GM18870 (cell line): ENCODE results near the gene PRTN3.
"Not testable (repeated sequence)": the region's sequence is repeated elsewhere in the genome, so short reads cannot be mapped to it uniquely, and the experiment has no call there.

ENCODE experiments used
- ATAC-seq: cut with Tn5 transposase; IDR thresholded peaks from one replicate; pipeline ENCODE4 v1.9.1; 2021; ENCODE audit warnings: moderate library complexity; ENCODE audit not compliant: unreplicated experiment

The PRTN3 gene

GRCh38 chr19:843180-843835 lies 2.5 kb downstream of the PRTN3 start:
- ATAC-seq = no peak

GRCh38 chr19:843836-844545 lies 3.2 kb downstream of the PRTN3 start:
- ATAC-seq = no peak

GRCh38 chr19:844546-844971 lies 3.8 kb downstream of the PRTN3 start:
- no peak for ATAC-seq

GRCh38 chr19:845707-846521 lies 5.1 kb downstream of the PRTN3 start:
- ATAC-seq = no peak

- ATAC-seq = no peak
Observed at GRCh38 chr19:848386-848921, 7.7 kb downstream of the PRTN3 start.

GRCh38 chr19:849195-849594 lies 8.4 kb downstream of the PRTN3 start:
- ATAC-seq = not testable (repeated sequence)

- no peak for ATAC-seq
Observed at GRCh38 chr19:850221-850978, 9.6 kb downstream of the PRTN3 start.

GRCh38 chr19:850979-851335 lies 10.2 kb downstream of the PRTN3 start:
- no peak for ATAC-seq

- no peak for ATAC-seq
Observed at GRCh38 chr19:852136-853013, 11.6 kb downstream of the PRTN3 start, which contains the start of gene ELANE. Gene ELANE (plus strand): TSS chr19:852303. CDS start chr19:852329, 26 bp downstream.

GRCh38 chr19:853014-853585 lies 12.3 kb downstream of the PRTN3 start:
- no peak for ATAC-seq

- ATAC-seq = not testable (repeated sequence)
Observed at GRCh38 chr19:853614-854220, 12.9 kb downstream of the PRTN3 start.

GRCh38 chr19:854549-854948 lies 13.8 kb downstream of the PRTN3 start:
- no peak for ATAC-seq

GRCh38 chr19:855142-855541 lies 14.3 kb downstream of the PRTN3 start:
- ATAC-seq = no peak

- ATAC-seq = no peak
Observed at GRCh38 chr19:855566-856120, 14.8 kb downstream of the PRTN3 start.

GRCh38 chr19:858284-858683 lies 17.5 kb downstream of the PRTN3 start:
- no peak for ATAC-seq

- no peak for ATAC-seq
Observed at GRCh38 chr19:858868-859843, 18.4 kb downstream of the PRTN3 start, which contains the start of gene CFD. Gene CFD (plus strand): TSS chr19:859664. CDS start chr19:859690, 26 bp downstream.

GRCh38 chr19:861141-861755 lies 20.4 kb downstream of the PRTN3 start:
- no peak for ATAC-seq
